EL (cell line): ENCODE measurements around the gene DNAJC3.
"Not testable (repeated sequence)": the region's sequence is repeated elsewhere in the genome, so short reads cannot be mapped to it uniquely, and the experiment has no call there.

ENCODE experiments used
- DNase-seq: peaks from one replicate; pipeline ENCODE4 v3.0.0-alpha.2; 2016

DNAJC3 gene

GRCh38 chr13:95722241-95722640, 45.3 kb downstream of the DNAJC3 start:
- no peak for DNase-seq

GRCh38 chr13:95723438-95723837, 46.5 kb downstream of the DNAJC3 start:
- no peak for DNase-seq

GRCh38 chr13:95724252-95724651, 47.3 kb downstream of the DNAJC3 start:
- DNase-seq, result no peak

GRCh38 chr13:95726876-95727275, 49.9 kb downstream of the DNAJC3 start:
- no peak for DNase-seq

- DNase-seq, result no peak
These were observed 52.0 kb downstream of the DNAJC3 start for GRCh38 chr13:95728957-95729356.

GRCh38 chr13:95734124-95734523, 57.2 kb downstream of the DNAJC3 start:
- DNase-seq, result no peak

- not testable (repeated sequence) for DNase-seq
These were observed 63.4 kb downstream of the DNAJC3 start for GRCh38 chr13:95740071-95740978.

GRCh38 chr13:95740979-95741320, 64.0 kb downstream of the DNAJC3 start:
- no peak for DNase-seq

GRCh38 chr13:95741584-95742563, 64.9 kb downstream of the DNAJC3 start:
- DNase-seq, result no peak

GRCh38 chr13:95743192-95743591, 66.3 kb downstream of the DNAJC3 start:
- no peak for DNase-seq

- DNase-seq, result no peak
These were observed 68.3 kb downstream of the DNAJC3 start for GRCh38 chr13:95745289-95745688.

GRCh38 chr13:95745752-95746151, 68.8 kb downstream of the DNAJC3 start:
- no peak for DNase-seq

GRCh38 chr13:95749545-95749944, 72.6 kb downstream of the DNAJC3 start:
- no peak for DNase-seq

- no peak for DNase-seq
These were observed 75.7 kb downstream of the DNAJC3 start for GRCh38 chr13:95752677-95753076.

- DNase-seq, result no peak
These were observed 77.1 kb downstream of the DNAJC3 start for GRCh38 chr13:95754069-95754468.

GRCh38 chr13:95756072-95756471, 79.1 kb downstream of the DNAJC3 start:
- DNase-seq, result no peak

- DNase-seq, result not testable (repeated sequence)
These were observed 85.7 kb downstream of the DNAJC3 start for GRCh38 chr13:95762626-95763025.

GRCh38 chr13:95763601-95764000, 86.7 kb downstream of the DNAJC3 start:
- DNase-seq, result no peak

GRCh38 chr13:95771905-95772304, 95.0 kb downstream of the DNAJC3 start:
- DNase-seq, result no peak

- no peak for DNase-seq
These were observed 102.6 kb downstream of the DNAJC3 start for GRCh38 chr13:95779522-95779921.

GRCh38 chr13:95781016-95781415, 104.1 kb downstream of the DNAJC3 start:
- DNase-seq, result no peak

GRCh38 chr13:95781940-95782339, 105.0 kb downstream of the DNAJC3 start:
- DNase-seq, result not testable (repeated sequence)

- no peak for DNase-seq
These were observed 106.8 kb downstream of the DNAJC3 start for GRCh38 chr13:95783747-95784146.
